Measurements from ENCODE around the gene HCN1. TPM values are rescaled to one million over a fixed set of nuclear protein-coding genes. Genes with fewer than 3 reads are reported as not detected.

HCN1 gene
- total and polyA plus RNA-seq, 2 of the 4 experiments (the other 2 are of a cell fraction) = not detected

DNA sequence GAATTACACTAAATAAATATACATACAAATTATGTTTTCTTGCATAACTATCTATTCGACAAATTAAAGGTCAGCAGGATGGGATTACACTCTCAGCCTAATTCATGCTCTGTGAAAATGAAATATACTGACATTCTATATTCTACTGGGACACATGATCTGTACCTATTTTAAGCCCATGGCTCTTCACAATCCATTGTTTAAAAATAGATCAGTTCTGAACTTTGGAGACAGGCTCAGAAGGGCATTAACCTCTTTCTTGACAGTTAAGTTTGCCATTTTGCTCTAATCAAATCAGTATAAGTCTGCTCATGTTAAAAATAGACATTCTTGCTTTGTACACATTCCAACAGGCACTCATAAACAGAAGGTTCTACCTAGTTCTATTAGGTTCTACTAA is 361.2 kb downstream of the HCN1 start:
- Histone ChIP-seq H3K9me1 (ENCODE audit: insufficient read depth, low read length) (no peaks in the 10 kb centered on the region), H4K20me1 (ENCODE audit: insufficient read depth, low read length) (no peaks in the 10 kb centered on the region), H3K4me1 (ENCODE audit: control insufficient read depth, insufficient read depth, low read length) (no peaks in the 10 kb centered on the region), H2AK9ac (replicated peaks; ENCODE audit: low read depth, low read length, poor library complexity) (no peak overlapping the region), H3K23ac (ENCODE audit: low read depth, low read length) (no peak overlapping the region), H2BK5ac (ENCODE audit: low read depth, low read length, poor library complexity, severe bottlenecking) (no peak overlapping the region), H3K27me3 (ENCODE audit: control insufficient read depth, insufficient read depth, low read length) (no peaks in the 10 kb centered on the region), H3K79me1 (ENCODE audit: low read depth in 1 of 2, low read length in 2 of 2) (no peaks in the 10 kb centered on the region), H3K14ac (replicated peaks; ENCODE audit: low read depth, low read length) (no peak overlapping the region), H3K36me3 (ENCODE audit: control insufficient read depth, insufficient read depth, low read length) (no peaks in the 10 kb centered on the region), H3K9ac (ENCODE audit: low read depth, low read length) (no peak overlapping the region), H2BK120ac (ENCODE audit: low read depth, low read length) (no peak overlapping the region), H3K4me2 (ENCODE audit: low read depth, low read length) (no peak overlapping the region), H2AFZ (replicated peaks; ENCODE audit: low read length, poor library complexity) (no peak overlapping the region), H4K91ac (ENCODE audit: insufficient read depth, low read depth, low read length) (no peak overlapping the region), H3K4ac (ENCODE audit: low read depth, low read length) (no peak overlapping the region), H2AK5ac (ENCODE audit: low read depth, low read length) (no peak overlapping the region), H3K18ac (ENCODE audit: low read depth, low read length) (no peak overlapping the region), H2BK15ac (ENCODE audit: low read depth, low read length) (no peak overlapping the region), H4K8ac (ENCODE audit: low read depth in 2 of 2, low read length in 2 of 2) (no peak overlapping the region), H3K56ac (ENCODE audit: extremely low read depth, insufficient read depth, low read length) (no peak overlapping the region), H3K27ac (ENCODE audit: insufficient read depth, low read length) (no peak overlapping the region), H2BK20ac (ENCODE audit: low read depth, low read length) (no peak overlapping the region), H4K5ac (ENCODE audit: low read depth, low read length) (no peak overlapping the region), H3K9me3 (ENCODE audit: control insufficient read depth, insufficient read depth, low read length) (0 out of 2 replicates have a peak, but pooled peaks cover 2% of the 10 kb centered on the region), H3K4me3 (ENCODE audit: insufficient read depth, low read depth, low read length) (no peak overlapping the region)
- no CpG with 5 or more reads among the region's 1 CpG for WGBS, 2 experiments (ENCODE audit: extremely low coverage in 2 of 2, insufficient read length in 1 of 2)
- POLR2A ChIA-PET (ENCODE audit: unreplicated experiment) = no interaction called here
- ATAC-seq (ENCODE audit: low read depth) (no peak), DNase-seq (no peak)
- intact Hi-C loops (cut with micrococcal nuclease) = no loop called here
- TF ChIP-seq RAD21 (IDR thresholded peaks at IDR 0.05; ENCODE audit: low read length) (no peak), FOS (IDR thresholded peaks at IDR 0.05; ENCODE audit: low read depth, low read length) (no peak), RCOR1 (IDR thresholded peaks at IDR 0.05; ENCODE audit: insufficient replicate concordance, low read length) (no peak), MAZ (IDR thresholded peaks at IDR 0.05; ENCODE audit: borderline replicate concordance, low read depth, low read length) (no peak), NFE2L2 (IDR thresholded peaks at IDR 0.05; ENCODE audit: low read depth, low read length) (no peak), CHD1 (IDR thresholded peaks at IDR 0.05; ENCODE audit: low read depth, low read length) (no peak), MAFK (IDR thresholded peaks at IDR 0.05; ENCODE audit: low read depth, low read length) (no peak), SMC3 (IDR thresholded peaks at IDR 0.05; ENCODE audit: low read depth, low read length) (no peak), CEBPB (IDR thresholded peaks at IDR 0.05; ENCODE audit: low read depth, low read length) (no peak), RFX5 (IDR thresholded peaks at IDR 0.05; ENCODE audit: low read depth, low read length) (no peak), MXI1 (IDR thresholded peaks at IDR 0.05; ENCODE audit: borderline replicate concordance, low read depth, low read length) (no peak), BHLHE40 (IDR thresholded peaks at IDR 0.05; ENCODE audit: low read depth, low read length) (no peak), POLR2A (IDR thresholded peaks at IDR 0.05; ENCODE audit: low read depth, low read length) (no peak)
- TF ChIP-seq, protein P1, sequence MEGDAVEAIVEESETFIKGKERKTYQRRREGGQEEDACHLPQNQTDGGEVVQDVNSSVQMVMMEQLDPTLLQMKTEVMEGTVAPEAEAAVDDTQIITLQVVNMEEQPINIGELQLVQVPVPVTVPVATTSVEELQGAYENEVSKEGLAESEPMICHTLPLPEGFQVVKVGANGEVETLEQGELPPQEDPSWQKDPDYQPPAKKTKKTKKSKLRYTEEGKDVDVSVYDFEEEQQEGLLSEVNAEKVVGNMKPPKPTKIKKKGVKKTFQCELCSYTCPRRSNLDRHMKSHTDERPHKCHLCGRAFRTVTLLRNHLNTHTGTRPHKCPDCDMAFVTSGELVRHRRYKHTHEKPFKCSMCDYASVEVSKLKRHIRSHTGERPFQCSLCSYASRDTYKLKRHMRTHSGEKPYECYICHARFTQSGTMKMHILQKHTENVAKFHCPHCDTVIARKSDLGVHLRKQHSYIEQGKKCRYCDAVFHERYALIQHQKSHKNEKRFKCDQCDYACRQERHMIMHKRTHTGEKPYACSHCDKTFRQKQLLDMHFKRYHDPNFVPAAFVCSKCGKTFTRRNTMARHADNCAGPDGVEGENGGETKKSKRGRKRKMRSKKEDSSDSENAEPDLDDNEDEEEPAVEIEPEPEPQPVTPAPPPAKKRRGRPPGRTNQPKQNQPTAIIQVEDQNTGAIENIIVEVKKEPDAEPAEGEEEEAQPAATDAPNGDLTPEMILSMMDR (conservative IDR thresholded peaks at IDR 0.05; ENCODE audit: low read depth, low read length) = no peak
- TF ChIP-seq, protein P2, sequence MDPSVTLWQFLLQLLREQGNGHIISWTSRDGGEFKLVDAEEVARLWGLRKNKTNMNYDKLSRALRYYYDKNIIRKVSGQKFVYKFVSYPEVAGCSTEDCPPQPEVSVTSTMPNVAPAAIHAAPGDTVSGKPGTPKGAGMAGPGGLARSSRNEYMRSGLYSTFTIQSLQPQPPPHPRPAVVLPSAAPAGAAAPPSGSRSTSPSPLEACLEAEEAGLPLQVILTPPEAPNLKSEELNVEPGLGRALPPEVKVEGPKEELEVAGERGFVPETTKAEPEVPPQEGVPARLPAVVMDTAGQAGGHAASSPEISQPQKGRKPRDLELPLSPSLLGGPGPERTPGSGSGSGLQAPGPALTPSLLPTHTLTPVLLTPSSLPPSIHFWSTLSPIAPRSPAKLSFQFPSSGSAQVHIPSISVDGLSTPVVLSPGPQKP (IDR thresholded peaks at IDR 0.05; ENCODE audit: borderline replicate concordance, low read depth, low read length) = no peak
- TF ChIP-seq, protein P3, sequence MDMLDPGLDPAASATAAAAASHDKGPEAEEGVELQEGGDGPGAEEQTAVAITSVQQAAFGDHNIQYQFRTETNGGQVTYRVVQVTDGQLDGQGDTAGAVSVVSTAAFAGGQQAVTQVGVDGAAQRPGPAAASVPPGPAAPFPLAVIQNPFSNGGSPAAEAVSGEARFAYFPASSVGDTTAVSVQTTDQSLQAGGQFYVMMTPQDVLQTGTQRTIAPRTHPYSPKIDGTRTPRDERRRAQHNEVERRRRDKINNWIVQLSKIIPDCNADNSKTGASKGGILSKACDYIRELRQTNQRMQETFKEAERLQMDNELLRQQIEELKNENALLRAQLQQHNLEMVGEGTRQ (IDR thresholded peaks at IDR 0.05; ENCODE audit: low read depth, low read length) = no peak
- CTCF ChIA-PET = no interaction called here
- no TSS peak for BruUV-seq (replicated peaks)
- in situ Hi-C loops (cut with MboI; ENCODE audit: low sequenced_read_pairs) = no loop called here
- dilution Hi-C loops (cut with HindIII; ENCODE audit: low sequenced_read_pairs, unreplicated experiment) = no loop called here

Measured in IMR-90 (cell line).